HepG2 (cell line): Measurements from ENCODE around the gene RPUSD4. TPM values are rescaled to one million over a fixed set of nuclear protein-coding genes. Genes with fewer than 3 reads are reported as not detected.

Experiments used
- ETV5 ChIP-seq: IDR thresholded peaks from 2 replicates; pipeline ENCODE4 v1.6.1; 2018; ENCODE audit warnings: missing biosample characterization, missing genetic modification reagents, inconsistent platforms, borderline replicate concordance
- GATAD2A ChIP-seq: IDR thresholded peaks from 2 replicates; pipeline ENCODE4 v1.6.1; 2016
- HOXA3 ChIP-seq: sonication (generic); formaldehyde crosslinking; IDR thresholded peaks from 2 replicates; pipeline ENCODE4 v1.5.0; 2020; ENCODE audit warnings: missing genetic modification reagents
- KLF13 ChIP-seq: sonication (generic); formaldehyde crosslinking; IDR thresholded peaks from 2 replicates; pipeline ENCODE4 v1.4.0; 2020; ENCODE audit warnings: mild to moderate bottlenecking, missing genetic modification reagents
- MED13 ChIP-seq: sonication (generic); formaldehyde crosslinking; IDR thresholded peaks from 2 replicates; pipeline ENCODE4 v1.5.0; 2020; ENCODE audit warnings: missing genetic modification reagents
- MTA1 ChIP-seq: sonication (generic); formaldehyde crosslinking; IDR thresholded peaks from 2 replicates; pipeline ENCODE4 v1.4.0; 2020; ENCODE audit warnings: missing genetic modification reagents, mild to moderate bottlenecking, borderline replicate concordance
- PHB2 ChIP-seq: fragments of 450-650 bp; IDR thresholded peaks from 2 replicates; pipeline ENCODE4 v1.6.1; 2018; ENCODE audit not compliant: partially characterized antibody
- POLR2AphosphoS5 ChIP-seq: IDR thresholded peaks from 2 replicates; pipeline ENCODE4 v1.6.1; 2012; ENCODE audit warnings: low read depth, low read length
- RCOR2 ChIP-seq: IDR thresholded peaks from 2 replicates; pipeline ENCODE4 v1.6.1; 2016; ENCODE audit warnings: missing biosample characterization, missing genetic modification reagents
- SIX4 ChIP-seq: sonication (generic); formaldehyde crosslinking; IDR thresholded peaks from 2 replicates; pipeline ENCODE4 v1.4.0; 2020; ENCODE audit warnings: missing genetic modification reagents
- TBX3 ChIP-seq: fragments of 450-650 bp; IDR thresholded peaks from 2 replicates; pipeline ENCODE4 v1.6.1; 2017; ENCODE audit warnings: antibody characterized with exemption, mild to moderate bottlenecking, inconsistent platforms, borderline replicate concordance
- TCF7 ChIP-seq: sonication (generic); IDR thresholded peaks from 2 replicates; pipeline ENCODE4 v1.6.1; 2016; ENCODE audit warnings: antibody characterized with exemption, low read depth
- ZNF274 ChIP-seq: sonication (generic); formaldehyde crosslinking; IDR thresholded peaks from 2 replicates; pipeline ENCODE4 v1.5.1; 2020; ENCODE audit warnings: mild to moderate bottlenecking, missing genetic modification reagents
- ZNF343 ChIP-seq: sonication (generic); formaldehyde crosslinking; IDR thresholded peaks from 2 replicates; pipeline ENCODE4 v1.4.0; 2020; ENCODE audit warnings: mild to moderate bottlenecking, missing genetic modification reagents
- ZNF775 ChIP-seq: sonication (generic); formaldehyde crosslinking; IDR thresholded peaks from 2 replicates; pipeline ENCODE4 v1.4.0; 2020; ENCODE audit warnings: missing genetic modification reagents, mild to moderate bottlenecking, moderate library complexity, borderline replicate concordance
- polyA plus RNA-seq, 8 experiments: library from polyadenylated mRNA; depleted of rRNA in 3 of 8; stranded (reverse) in 7 of 8; unstranded in 1 of 8; fragments of >200 nt; fragmentation: Illumina TruSeq in 4 of 8; extraction: Trizol in 4 of 8; gene quantifications; 2 replicates each; pipeline versions ENCODE4 v1.2.1 to v1.2.3, GENCODE V29; 2011 to 2016; ENCODE audit warnings: low read depth in 4 of 8, missing spikeins in 1 of 8, mixed read lengths in 1 of 8; ENCODE audit not compliant: insufficient read depth in 1 of 8
- total RNA-seq, 5 experiments: library from RNA; depleted of rRNA; stranded (reverse); fragments of >200 nt; fragmentation: Illumina TruSeq; extraction: Trizol; gene quantifications; 2 replicates each; pipeline ENCODE4 v1.2.3, GENCODE V29; 2016; ENCODE audit warnings: low read depth in 1 of 5
- TF ChIP-seq, protein P1 (sequence below): sonication (generic); formaldehyde crosslinking; IDR thresholded peaks from one replicate; pipeline ENCODE4 v1.5.1; 2020; ENCODE audit warnings: mild to moderate bottlenecking, missing genetic modification reagents; ENCODE audit errors: not compliant biosample characterization
- TF ChIP-seq, protein P2 (sequence below): sonication (generic); formaldehyde crosslinking; IDR thresholded peaks from 2 replicates; pipeline ENCODE4 v1.4.0; 2020; ENCODE audit warnings: missing genetic modification reagents

The RPUSD4 gene
- total and polyA plus RNA-seq, 2 of the 13 experiments (the other 11 are each of a cell fraction or from before 2014, with no cell fraction given): 45.0 to 52.9 TPM

- TF ChIP-seq, protein P1, sequence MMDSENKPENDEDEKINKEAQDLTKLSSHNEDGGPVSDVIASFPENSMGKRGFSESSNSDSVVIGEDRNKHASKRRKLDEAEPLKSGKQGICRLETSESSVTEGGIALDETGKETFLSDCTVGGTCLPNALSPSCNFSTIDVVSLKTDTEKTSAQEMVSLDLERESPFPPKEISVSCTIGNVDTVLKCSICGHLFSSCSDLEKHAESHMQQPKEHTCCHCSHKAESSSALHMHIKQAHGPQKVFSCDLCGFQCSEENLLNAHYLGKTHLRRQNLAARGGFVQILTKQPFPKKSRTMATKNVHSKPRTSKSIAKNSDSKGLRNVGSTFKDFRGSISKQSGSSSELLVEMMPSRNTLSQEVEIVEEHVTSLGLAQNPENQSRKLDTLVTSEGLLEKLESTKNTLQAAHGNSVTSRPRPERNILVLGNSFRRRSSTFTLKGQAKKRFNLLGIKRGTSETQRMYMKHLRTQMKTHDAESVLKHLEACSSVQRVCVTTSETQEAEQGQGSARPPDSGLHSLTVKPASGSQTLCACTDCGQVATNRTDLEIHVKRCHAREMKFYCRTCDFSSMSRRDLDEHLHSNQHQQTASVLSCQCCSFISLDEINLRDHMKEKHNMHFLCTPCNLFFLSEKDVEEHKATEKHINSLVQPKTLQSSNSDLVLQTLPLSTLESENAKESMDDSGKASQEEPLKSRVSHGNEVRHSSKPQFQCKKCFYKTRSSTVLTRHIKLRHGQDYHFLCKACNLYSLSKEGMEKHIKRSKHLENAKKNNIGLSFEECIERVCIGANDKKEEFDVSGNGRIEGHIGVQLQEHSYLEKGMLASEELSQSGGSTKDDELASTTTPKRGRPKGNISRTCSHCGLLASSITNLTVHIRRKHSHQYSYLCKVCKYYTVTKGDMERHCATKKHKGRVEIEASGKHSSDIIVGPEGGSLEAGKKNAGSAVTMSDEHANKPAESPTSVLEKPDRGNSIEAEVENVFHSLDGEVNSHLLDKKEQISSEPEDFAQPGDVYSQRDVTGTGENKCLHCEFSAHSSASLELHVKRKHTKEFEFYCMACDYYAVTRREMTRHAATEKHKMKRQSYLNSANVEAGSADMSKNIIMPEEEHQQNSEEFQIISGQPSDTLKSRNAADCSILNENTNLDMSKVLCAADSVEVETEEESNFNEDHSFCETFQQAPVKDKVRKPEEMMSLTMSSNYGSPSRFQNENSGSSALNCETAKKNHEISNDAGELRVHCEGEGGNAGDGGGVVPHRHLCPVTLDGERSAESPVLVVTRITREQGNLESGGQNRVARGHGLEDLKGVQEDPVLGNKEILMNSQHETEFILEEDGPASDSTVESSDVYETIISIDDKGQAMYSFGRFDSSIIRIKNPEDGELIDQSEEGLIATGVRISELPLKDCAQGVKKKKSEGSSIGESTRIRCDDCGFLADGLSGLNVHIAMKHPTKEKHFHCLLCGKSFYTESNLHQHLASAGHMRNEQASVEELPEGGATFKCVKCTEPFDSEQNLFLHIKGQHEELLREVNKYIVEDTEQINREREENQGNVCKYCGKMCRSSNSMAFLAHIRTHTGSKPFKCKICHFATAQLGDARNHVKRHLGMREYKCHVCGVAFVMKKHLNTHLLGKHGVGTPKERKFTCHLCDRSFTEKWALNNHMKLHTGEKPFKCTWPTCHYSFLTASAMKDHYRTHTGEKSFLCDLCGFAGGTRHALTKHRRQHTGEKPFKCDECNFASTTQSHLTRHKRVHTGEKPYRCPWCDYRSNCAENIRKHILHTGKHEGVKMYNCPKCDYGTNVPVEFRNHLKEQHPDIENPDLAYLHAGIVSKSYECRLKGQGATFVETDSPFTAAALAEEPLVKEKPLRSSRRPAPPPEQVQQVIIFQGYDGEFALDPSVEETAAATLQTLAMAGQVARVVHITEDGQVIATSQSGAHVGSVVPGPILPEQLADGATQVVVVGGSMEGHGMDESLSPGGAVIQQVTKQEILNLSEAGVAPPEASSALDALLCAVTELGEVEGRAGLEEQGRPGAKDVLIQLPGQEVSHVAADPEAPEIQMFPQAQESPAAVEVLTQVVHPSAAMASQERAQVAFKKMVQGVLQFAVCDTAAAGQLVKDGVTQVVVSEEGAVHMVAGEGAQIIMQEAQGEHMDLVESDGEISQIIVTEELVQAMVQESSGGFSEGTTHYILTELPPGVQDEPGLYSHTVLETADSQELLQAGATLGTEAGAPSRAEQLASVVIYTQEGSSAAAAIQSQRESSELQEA (CRISPR knock-in tag): peak; percentile 46
- TF ChIP-seq PHB2 (no peak), KLF13 (CRISPR knock-in tag) (no peak), ZNF343 (peak; percentile 73; the same call in 1 of the 2 replicates), ETV5 (CRISPR knock-in tag) (peak; percentile 77), POLR2AphosphoS5 (peak; percentile 40), ZNF775 (CRISPR knock-in tag) (no peak), HOXA3 (peak; percentile 78), SIX4 (CRISPR knock-in tag) (no peak), ZNF274 (0 out of 2 replicates have a peak, but pooled peaks have one; percentile 20), RCOR2 (CRISPR knock-in tag) (peak; percentile 36; the same call in 1 of the 2 replicates), TBX3 (no peak), GATAD2A (peak; percentile 66), MED13 (CRISPR knock-in tag) (peak; percentile 76; the same call in 1 of the 2 replicates), MTA1 (CRISPR knock-in tag) (0 out of 2 replicates have a peak, but pooled peaks have one; percentile 56), TCF7 (no peak; the same call in 1 of the 2 replicates)
- TF ChIP-seq, protein P2, sequence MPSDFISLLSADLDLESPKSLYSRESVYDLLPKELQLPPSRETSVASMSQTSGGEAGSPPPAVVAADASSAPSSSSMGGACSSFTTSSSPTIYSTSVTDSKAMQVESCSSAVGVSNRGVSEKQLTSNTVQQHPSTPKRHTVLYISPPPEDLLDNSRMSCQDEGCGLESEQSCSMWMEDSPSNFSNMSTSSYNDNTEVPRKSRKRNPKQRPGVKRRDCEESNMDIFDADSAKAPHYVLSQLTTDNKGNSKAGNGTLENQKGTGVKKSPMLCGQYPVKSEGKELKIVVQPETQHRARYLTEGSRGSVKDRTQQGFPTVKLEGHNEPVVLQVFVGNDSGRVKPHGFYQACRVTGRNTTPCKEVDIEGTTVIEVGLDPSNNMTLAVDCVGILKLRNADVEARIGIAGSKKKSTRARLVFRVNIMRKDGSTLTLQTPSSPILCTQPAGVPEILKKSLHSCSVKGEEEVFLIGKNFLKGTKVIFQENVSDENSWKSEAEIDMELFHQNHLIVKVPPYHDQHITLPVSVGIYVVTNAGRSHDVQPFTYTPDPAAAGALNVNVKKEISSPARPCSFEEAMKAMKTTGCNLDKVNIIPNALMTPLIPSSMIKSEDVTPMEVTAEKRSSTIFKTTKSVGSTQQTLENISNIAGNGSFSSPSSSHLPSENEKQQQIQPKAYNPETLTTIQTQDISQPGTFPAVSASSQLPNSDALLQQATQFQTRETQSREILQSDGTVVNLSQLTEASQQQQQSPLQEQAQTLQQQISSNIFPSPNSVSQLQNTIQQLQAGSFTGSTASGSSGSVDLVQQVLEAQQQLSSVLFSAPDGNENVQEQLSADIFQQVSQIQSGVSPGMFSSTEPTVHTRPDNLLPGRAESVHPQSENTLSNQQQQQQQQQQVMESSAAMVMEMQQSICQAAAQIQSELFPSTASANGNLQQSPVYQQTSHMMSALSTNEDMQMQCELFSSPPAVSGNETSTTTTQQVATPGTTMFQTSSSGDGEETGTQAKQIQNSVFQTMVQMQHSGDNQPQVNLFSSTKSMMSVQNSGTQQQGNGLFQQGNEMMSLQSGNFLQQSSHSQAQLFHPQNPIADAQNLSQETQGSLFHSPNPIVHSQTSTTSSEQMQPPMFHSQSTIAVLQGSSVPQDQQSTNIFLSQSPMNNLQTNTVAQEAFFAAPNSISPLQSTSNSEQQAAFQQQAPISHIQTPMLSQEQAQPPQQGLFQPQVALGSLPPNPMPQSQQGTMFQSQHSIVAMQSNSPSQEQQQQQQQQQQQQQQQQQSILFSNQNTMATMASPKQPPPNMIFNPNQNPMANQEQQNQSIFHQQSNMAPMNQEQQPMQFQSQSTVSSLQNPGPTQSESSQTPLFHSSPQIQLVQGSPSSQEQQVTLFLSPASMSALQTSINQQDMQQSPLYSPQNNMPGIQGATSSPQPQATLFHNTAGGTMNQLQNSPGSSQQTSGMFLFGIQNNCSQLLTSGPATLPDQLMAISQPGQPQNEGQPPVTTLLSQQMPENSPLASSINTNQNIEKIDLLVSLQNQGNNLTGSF (CRISPR knock-in tag): no peak
These were observed 24.5 kb downstream of the RPUSD4 start (continued) for GRCh38 chr11:126186708-126187529.
